OCI-LY7 (cell line): Measurements from ENCODE around the gene COL20A1. TPM values are rescaled to one million over a fixed set of nuclear protein-coding genes. Genes with fewer than 3 reads are reported as not detected.

Experiments used
- BruUV-seq: library from RNA; stranded (reverse); fragments of 400-500 nt; replicated peaks from 2 replicates; lab custom pipeline; 2021; lab: Mats Ljungman, UMichigan
- CTCF ChIA-PET: fragments of 300-600 bp; sonication (Branson Sonifier 250); formaldehyde crosslinking; loops from one replicate; lab custom pipeline; 2022; ENCODE audit warnings: antibody characterized with exemption; ENCODE audit not compliant: unreplicated experiment; lab: Charles Lee
- POLR2A ChIA-PET: fragments of 300-600 bp; sonication (Branson Sonifier 250); formaldehyde crosslinking; loops from one replicate; lab custom pipeline; 2022; ENCODE audit warnings: antibody characterized with exemption; lab: Charles Lee
- DNase-seq: peaks from one replicate; pipeline ENCODE4 v3.0.0-alpha.2; 2015; ENCODE audit warnings: low spot score
- H2AFZ ChIP-seq: fragments of 200-600 bp; sonication (generic), shearing (Covaris generic); 2 replicates; pipeline ENCODE4 v1.6.1; 2014; ENCODE audit warnings: mild to moderate bottlenecking, antibody characterized with exemption, low read length, moderate library complexity
- H3K27ac ChIP-seq: fragments of 200-600 bp; sonication (generic); 2 replicates; pipeline ENCODE4 v1.5.1; 2014; ENCODE audit warnings: mixed run types, low read depth, mild to moderate bottlenecking, moderate library complexity, low read length, inconsistent platforms; ENCODE audit not compliant: poor library complexity, severe bottlenecking
- H3K36me3 ChIP-seq: fragments of 200-600 bp; sonication (generic); 2 replicates; pipeline ENCODE4 v1.6.1; 2014; ENCODE audit warnings: mild to moderate bottlenecking, antibody characterized with exemption, low read length, moderate library complexity, mixed read lengths; ENCODE audit not compliant: insufficient read depth
- H3K4me1 ChIP-seq: fragments of 200-600 bp; sonication (generic); 2 replicates; pipeline ENCODE4 v1.5.1; 2014; ENCODE audit warnings: mild to moderate bottlenecking, low read length; ENCODE audit not compliant: insufficient read depth, poor library complexity, severe bottlenecking
- H3K4me2 ChIP-seq: fragments of 200-600 bp; sonication (generic); 2 replicates; pipeline ENCODE4 v1.6.1; 2014; ENCODE audit warnings: mild to moderate bottlenecking, low read length
- H3K4me3 ChIP-seq: fragments of 200-600 bp; sonication (generic); 2 replicates; pipeline ENCODE4 v1.5.1; 2014; ENCODE audit warnings: mild to moderate bottlenecking, low read depth, low read length; ENCODE audit not compliant: poor library complexity, severe bottlenecking
- H3K79me2 ChIP-seq: fragments of 200-600 bp; sonication (generic); 2 replicates; pipeline ENCODE4 v1.6.1; 2016; ENCODE audit warnings: low read depth, mild to moderate bottlenecking, low read length, moderate library complexity, mixed read lengths; ENCODE audit not compliant: insufficient read depth
- H3K9me2 ChIP-seq: fragments of 200-600 bp; sonication (generic); 2 replicates; pipeline ENCODE4 v1.6.1; 2016; ENCODE audit warnings: mild to moderate bottlenecking, low read length, mixed read lengths; ENCODE audit not compliant: insufficient read depth
- H3K9me3 ChIP-seq: fragments of 200-600 bp; sonication (generic); 2 replicates; pipeline ENCODE4 v1.6.1; 2014; ENCODE audit warnings: mild to moderate bottlenecking, mixed run types, low read length, mixed read lengths
- H4K20me1 ChIP-seq: fragments of 200-600 bp; sonication (generic); 2 replicates; pipeline ENCODE4 v1.6.1; 2014; ENCODE audit warnings: mild to moderate bottlenecking, antibody characterized with exemption, low read length, moderate library complexity, mixed read lengths; ENCODE audit not compliant: insufficient read depth
- EZH2phosphoT487 ChIP-seq: fragments of 200-600 bp; sonication (generic); IDR thresholded peaks from 2 replicates; pipeline ENCODE4 v1.6.1; 2018; ENCODE audit warnings: low read depth, borderline replicate concordance, mild to moderate bottlenecking, mixed run types, antibody characterized with exemption, low read length, moderate library complexity, mixed read lengths
- intact Hi-C: fragments of 100-400 bp; cut with micrococcal nuclease; formaldehyde crosslinking; loops from one replicate; pipeline ENCODE4 v1.10.0; 2022; ENCODE audit not compliant: unreplicated experiment
- total RNA-seq, 2 experiments: library from RNA; depleted of rRNA in 1 of 2; stranded (reverse); fragments of >200 nt in 1 of 2; shearing (Covaris generic) in 1 of 2; gene quantifications; 2 replicates each; pipeline ENCODE4 v1.2.3, GENCODE V29; 2014 to 2022
- TF ChIP-seq, protein P1 (sequence below): fragments of 200-600 bp; sonication (generic); conservative IDR thresholded peaks from 2 replicates; pipeline ENCODE4 v1.5.1; 2014; ENCODE audit warnings: mild to moderate bottlenecking, antibody characterized with exemption, low read length, moderate library complexity, mixed read lengths

The COL20A1 gene
- total RNA-seq, 2 experiments from 2014 or later = 0.15 TPM; not detected in 1

DNA sequence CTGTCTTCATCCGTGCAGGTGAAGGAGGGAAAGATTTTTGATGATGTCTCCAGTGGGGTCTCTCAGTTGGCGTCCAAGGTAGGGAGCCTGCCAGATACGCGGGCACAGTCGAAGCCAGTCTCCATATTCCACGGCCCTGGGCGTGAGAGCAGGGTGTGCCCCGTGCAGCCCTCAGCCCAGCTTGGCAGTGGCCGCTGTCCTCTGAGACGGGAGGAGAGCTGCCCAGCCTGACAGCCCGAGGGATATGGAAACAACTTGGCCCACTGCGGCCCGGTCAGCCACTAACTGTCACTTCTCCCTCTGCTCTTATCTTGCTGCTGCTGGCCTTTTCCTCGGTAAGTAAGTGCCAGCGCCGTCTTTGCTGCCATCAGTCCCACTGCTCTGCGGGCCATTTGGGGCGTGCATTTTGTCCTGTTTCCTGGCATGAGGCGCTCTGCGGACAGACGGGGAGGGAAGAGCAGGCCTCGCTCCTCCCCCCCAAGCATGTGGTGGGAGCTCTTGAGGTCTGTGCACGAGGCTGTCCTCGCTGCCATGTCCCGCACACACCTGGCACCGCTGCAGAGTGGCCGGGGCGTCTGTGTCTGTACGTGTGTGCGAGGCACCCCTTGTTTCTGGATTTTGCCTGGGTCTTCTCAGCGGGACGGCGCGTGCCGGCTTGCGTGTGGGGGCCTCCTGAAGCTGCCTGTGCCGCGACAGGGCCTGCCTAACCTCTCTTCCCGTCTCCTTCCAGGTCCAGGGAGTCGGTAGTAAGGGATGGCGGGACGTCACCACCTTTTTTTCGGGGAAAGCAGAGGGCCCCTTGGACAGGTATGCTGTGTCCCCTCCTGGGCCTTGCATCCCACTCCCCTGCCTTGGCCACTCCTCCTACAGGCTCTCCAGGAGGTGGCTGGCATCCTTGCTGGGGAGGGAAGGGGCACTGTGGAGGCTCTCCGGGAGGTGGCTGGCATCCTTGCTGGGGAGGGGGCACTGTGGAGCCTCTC is 7.1 kb upstream of the COL20A1 start:
- no peaks in the 10 kb centered on the region for H3K79me2 ChIP-seq
- H3K4me2 ChIP-seq = no peak overlapping the region
- CTCF ChIA-PET = interaction anchor here (0.5 kb wide), 1 partner anchor 517 kb away, joined by 3 read pairs; no protein-coding TSS in a partner anchor

DNA sequence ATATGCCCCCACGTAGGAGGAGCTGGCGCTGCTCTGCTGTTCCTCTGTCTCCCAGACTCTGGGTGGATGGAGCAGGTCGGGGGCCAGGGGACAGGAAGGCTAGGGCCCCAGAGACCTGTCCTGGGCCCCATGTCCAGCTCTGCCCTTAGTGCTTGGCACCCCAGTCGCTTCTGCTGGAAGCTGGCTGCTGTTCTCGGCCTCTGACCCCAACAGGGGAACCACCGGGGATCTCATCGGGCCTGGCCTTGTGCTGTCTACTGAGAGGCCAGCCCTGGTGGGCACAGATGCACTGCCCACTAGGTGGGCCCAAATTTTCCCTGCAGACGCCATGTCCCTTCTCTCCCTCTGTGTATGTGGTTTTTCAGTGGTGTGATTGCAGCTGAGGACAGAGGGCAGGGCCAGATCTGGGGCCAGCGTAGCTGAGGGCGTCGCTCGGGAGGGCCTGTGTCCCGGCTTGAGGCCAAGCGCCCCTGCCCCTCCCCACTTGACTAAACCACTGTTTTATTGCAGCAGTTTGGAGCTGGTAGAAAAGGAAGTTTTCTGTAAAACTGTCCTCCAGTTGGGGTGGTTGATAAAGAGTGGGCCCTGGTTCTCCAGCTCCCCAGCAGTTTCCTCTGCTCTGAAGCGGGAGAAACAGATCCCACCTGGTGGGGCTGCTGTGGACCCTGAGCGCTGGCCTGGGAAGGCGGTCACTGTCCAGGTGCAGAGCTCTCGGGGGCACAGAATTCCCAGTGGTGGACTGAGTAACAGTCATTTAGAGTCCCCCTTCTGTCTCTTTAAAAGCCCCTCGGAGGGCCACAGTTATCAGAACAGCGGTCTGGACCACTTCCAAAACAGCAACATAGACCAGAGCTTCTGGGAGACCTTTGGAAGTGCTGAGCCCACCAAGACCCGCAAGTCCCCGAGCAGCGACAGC is 5.9 kb upstream of the COL20A1 start:
- Histone ChIP-seq H3K79me2 (no peaks in the 10 kb centered on the region), H3K9me3 (no peaks in the 10 kb centered on the region), H3K4me2 (no peak overlapping the region), H3K36me3 (peaks cover 15% of the 10 kb centered on the region; the same call in 1 of the 2 replicates), H4K20me1 (no peaks in the 10 kb centered on the region), H3K9me2 (no peaks in the 10 kb centered on the region), H3K4me1 (no peaks in the 10 kb centered on the region), H3K27ac (no peak overlapping the region), H2AFZ (no peak overlapping the region), H3K4me3 (no peak overlapping the region)
- POLR2A ChIA-PET = no interaction called here
- TF ChIP-seq, protein P1, sequence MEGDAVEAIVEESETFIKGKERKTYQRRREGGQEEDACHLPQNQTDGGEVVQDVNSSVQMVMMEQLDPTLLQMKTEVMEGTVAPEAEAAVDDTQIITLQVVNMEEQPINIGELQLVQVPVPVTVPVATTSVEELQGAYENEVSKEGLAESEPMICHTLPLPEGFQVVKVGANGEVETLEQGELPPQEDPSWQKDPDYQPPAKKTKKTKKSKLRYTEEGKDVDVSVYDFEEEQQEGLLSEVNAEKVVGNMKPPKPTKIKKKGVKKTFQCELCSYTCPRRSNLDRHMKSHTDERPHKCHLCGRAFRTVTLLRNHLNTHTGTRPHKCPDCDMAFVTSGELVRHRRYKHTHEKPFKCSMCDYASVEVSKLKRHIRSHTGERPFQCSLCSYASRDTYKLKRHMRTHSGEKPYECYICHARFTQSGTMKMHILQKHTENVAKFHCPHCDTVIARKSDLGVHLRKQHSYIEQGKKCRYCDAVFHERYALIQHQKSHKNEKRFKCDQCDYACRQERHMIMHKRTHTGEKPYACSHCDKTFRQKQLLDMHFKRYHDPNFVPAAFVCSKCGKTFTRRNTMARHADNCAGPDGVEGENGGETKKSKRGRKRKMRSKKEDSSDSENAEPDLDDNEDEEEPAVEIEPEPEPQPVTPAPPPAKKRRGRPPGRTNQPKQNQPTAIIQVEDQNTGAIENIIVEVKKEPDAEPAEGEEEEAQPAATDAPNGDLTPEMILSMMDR = no peak
- no peak for TF ChIP-seq EZH2phosphoT487
- CTCF ChIA-PET = no interaction called here
- no peak for DNase-seq
- intact Hi-C loops = no loop called here
- BruUV-seq = no TSS peak

More for the DNA sequence above, 7.1 kb upstream of the COL20A1 start:
- Histone ChIP-seq H3K36me3 (peaks cover 15% of the 10 kb centered on the region; the same call in 1 of the 2 replicates), H4K20me1 (no peaks in the 10 kb centered on the region), H3K27ac (no peak overlapping the region), H3K4me3 (no peak overlapping the region), H3K4me1 (no peaks in the 10 kb centered on the region), H3K9me3 (no peaks in the 10 kb centered on the region), H3K9me2 (no peaks in the 10 kb centered on the region), H2AFZ (no peak overlapping the region)
- TF ChIP-seq, protein P1 = no peak
- no peak for TF ChIP-seq EZH2phosphoT487
- intact Hi-C loops = no loop called here
- no TSS peak for BruUV-seq
- POLR2A ChIA-PET = interaction anchor here (1.5 kb wide), 1 partner anchor 61 kb away, joined by 3 read pairs; no protein-coding TSS in a partner anchor
- DNase-seq = no peak
